Sigmoid colon (tissue), 4 donors: ENCODE results near the gene ARF1.

ENCODE experiments used
- POLR2A ChIP-seq, 2 donors: fragments of 450-650 bp; IDR thresholded peaks; one replicate each; pipeline ENCODE4 v1.6.1; 2016; ENCODE audit warnings: antibody characterized with exemption in 2 of 2, mild to moderate bottlenecking in 2 of 2, moderate library complexity in 2 of 2
- POLR2AphosphoS5 ChIP-seq, 4 donors: sonication (generic); formaldehyde crosslinking; IDR thresholded peaks; one replicate each; pipeline ENCODE4 v1.6.1; 2017; ENCODE audit warnings: antibody characterized with exemption in 4 of 4
- TF ChIP-seq, protein P1 (sequence below), 4 experiments: fragments of 450-650 bp in 3 of 4; fragments of 200-600 bp in 1 of 4; IDR thresholded peaks; one replicate each; pipeline ENCODE4 v1.5.1; 2016 to 2019; ENCODE audit warnings: antibody characterized with exemption in 4 of 4, mild to moderate bottlenecking in 3 of 4, moderate library complexity in 2 of 4

DNA sequence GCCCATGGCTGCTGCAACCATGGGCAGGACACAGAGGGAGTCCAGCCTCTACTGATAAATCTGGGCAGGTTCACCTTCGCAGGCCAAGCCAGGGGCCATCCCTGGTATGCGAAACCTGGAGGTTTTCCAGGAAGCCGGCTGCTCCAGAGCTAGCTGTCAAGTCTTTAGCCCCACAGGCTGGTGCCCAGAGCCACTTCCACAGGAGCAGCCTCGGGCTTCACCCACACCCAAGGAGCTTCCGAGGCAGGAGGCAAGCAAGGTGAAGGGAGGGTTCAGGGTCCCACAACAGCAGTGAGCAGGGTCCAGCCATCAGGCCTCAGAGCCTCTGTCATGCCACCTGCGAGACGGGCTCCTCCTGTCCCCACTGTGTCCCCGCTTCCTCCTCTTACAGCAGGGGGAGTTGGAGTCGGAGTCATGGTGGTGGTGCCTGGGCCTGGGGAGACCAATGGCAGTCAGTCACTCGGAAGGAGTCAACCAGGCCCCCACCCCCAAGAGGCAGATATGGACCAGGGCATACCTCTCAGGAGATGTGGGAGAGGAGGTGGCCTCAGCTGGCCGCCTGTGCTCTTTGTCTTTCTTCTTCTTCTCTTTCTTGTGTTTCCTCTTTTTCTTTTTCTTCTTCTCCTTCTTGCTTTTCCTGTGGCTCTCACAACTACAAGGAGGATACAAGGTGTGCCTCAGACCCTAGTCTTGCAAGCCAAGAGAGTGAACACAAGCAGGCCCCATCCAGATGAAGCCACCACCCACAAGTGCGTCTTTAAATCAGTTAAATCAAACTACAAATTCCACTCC, 18.5 kb downstream of the ARF1 start:
- TF ChIP-seq, protein P1, sequence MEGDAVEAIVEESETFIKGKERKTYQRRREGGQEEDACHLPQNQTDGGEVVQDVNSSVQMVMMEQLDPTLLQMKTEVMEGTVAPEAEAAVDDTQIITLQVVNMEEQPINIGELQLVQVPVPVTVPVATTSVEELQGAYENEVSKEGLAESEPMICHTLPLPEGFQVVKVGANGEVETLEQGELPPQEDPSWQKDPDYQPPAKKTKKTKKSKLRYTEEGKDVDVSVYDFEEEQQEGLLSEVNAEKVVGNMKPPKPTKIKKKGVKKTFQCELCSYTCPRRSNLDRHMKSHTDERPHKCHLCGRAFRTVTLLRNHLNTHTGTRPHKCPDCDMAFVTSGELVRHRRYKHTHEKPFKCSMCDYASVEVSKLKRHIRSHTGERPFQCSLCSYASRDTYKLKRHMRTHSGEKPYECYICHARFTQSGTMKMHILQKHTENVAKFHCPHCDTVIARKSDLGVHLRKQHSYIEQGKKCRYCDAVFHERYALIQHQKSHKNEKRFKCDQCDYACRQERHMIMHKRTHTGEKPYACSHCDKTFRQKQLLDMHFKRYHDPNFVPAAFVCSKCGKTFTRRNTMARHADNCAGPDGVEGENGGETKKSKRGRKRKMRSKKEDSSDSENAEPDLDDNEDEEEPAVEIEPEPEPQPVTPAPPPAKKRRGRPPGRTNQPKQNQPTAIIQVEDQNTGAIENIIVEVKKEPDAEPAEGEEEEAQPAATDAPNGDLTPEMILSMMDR (IDR thresholded peaks at IDR 0.05) = no peak
- TF ChIP-seq POLR2AphosphoS5 (IDR thresholded peaks at IDR 0.05) (no peak), POLR2A (IDR thresholded peaks at IDR 0.05) (no peak)
